Esophagus squamous epithelium (tissue), 4 donors: Measurements from ENCODE around the gene MICALL2.

Experiments used
- CTCF ChIP-seq, 6 experiments: fragments of 450-650 bp in 4 of 6; fragments of 200-600 bp in 2 of 6; sonication (generic) in 2 of 6; IDR thresholded peaks; one replicate each; pipeline ENCODE4 v1.5.1; 2016 to 2019; ENCODE audit warnings: antibody characterized with exemption in 6 of 6, mild to moderate bottlenecking in 4 of 6, moderate library complexity in 4 of 6
- POLR2A ChIP-seq, 4 donors: fragments of 450-650 bp; IDR thresholded peaks; one replicate each; pipeline ENCODE4 v1.6.1; 2017; ENCODE audit warnings: antibody characterized with exemption in 4 of 4, mild to moderate bottlenecking in 4 of 4, moderate library complexity in 3 of 4

GRCh38 chr7:1434165-1434718 is 25.0 kb downstream of the MICALL2 start:
- TF ChIP-seq CTCF (IDR thresholded peaks at IDR 0.05): no peak
- TF ChIP-seq POLR2A (IDR thresholded peaks at IDR 0.05): no peak
